Measurements from ENCODE around the gene EFCAB6. TPM values are rescaled to one million over a fixed set of nuclear protein-coding genes. Genes with fewer than 3 reads are reported as not detected.

Gene EFCAB6
- total RNA-seq, 1 donor from 2014 or later = 1.5 TPM

DNA sequence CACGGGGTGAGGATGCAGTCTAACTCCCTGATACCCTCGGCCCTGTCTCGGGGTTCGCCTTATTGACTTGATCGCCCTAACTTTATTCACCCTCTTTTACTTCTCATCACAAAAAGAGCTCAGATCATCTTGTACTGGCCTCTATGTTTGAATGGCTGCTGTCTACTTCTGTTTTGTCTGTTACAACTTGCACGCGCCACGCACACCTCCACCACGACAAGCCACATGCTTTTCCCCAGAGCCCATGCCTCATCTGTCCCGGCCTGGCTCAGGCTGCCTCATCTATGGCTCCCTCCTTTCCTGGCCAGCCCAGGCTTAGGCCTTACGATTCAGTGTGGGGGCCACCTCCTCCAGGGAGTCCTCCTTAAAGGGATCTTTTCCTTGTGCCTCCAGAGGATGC, 180.9 kb downstream of the EFCAB6 start:
- H3K4me1 Mint-ChIP-seq = no peaks in the 10 kb centered on the region
- H3K27me3 Mint-ChIP-seq (ENCODE audit: low read depth) = no peaks in the 10 kb centered on the region
- no peak for DNase-seq (ENCODE audit: low read depth, low spot score)
- TF ChIP-seq, protein P1, sequence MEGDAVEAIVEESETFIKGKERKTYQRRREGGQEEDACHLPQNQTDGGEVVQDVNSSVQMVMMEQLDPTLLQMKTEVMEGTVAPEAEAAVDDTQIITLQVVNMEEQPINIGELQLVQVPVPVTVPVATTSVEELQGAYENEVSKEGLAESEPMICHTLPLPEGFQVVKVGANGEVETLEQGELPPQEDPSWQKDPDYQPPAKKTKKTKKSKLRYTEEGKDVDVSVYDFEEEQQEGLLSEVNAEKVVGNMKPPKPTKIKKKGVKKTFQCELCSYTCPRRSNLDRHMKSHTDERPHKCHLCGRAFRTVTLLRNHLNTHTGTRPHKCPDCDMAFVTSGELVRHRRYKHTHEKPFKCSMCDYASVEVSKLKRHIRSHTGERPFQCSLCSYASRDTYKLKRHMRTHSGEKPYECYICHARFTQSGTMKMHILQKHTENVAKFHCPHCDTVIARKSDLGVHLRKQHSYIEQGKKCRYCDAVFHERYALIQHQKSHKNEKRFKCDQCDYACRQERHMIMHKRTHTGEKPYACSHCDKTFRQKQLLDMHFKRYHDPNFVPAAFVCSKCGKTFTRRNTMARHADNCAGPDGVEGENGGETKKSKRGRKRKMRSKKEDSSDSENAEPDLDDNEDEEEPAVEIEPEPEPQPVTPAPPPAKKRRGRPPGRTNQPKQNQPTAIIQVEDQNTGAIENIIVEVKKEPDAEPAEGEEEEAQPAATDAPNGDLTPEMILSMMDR (conservative IDR thresholded peaks at IDR 0.05) = no peak
- no peak overlapping the region for H3K4me3 Mint-ChIP-seq
- no peaks in the 10 kb centered on the region for H3K36me3 Mint-ChIP-seq (ENCODE audit: low read depth)
- no peak overlapping the region for H3K27ac Mint-ChIP-seq (ENCODE audit: unreplicated experiment)
- H3K9me3 Mint-ChIP-seq = no peaks in the 10 kb centered on the region

DNA sequence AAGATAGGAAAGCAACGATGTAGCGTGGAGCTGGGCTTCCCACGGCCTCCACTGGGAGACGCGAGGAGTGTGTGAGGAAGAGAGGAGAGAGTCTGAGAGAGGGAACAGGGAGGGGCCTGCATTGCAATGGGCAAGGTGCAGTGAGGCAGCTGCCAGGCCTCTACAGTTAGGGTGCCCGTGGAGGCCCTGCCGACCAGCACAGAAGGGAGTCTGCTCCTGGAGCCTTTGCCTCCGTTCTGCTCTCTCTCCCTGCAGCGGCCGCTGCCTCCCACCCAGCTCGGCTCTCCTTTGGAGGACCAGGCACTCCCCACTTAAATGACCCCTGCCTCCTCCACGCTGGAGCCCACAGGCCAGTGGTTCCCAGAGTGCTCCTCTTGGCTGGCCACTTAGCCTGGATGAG, 181.7 kb downstream of the EFCAB6 start:
- H3K9me3 Mint-ChIP-seq = no peaks in the 10 kb centered on the region
- no peak overlapping the region for H3K27ac Mint-ChIP-seq (ENCODE audit: unreplicated experiment)
- no peaks in the 10 kb centered on the region for H3K4me1 Mint-ChIP-seq
- no peak for DNase-seq (ENCODE audit: low read depth, low spot score)
- TF ChIP-seq, protein P1 (conservative IDR thresholded peaks at IDR 0.05) = no peak
- no peaks in the 10 kb centered on the region for H3K36me3 Mint-ChIP-seq (ENCODE audit: low read depth)
- H3K4me3 Mint-ChIP-seq = no peak overlapping the region
- no peaks in the 10 kb centered on the region for H3K27me3 Mint-ChIP-seq (ENCODE audit: low read depth)

DNA sequence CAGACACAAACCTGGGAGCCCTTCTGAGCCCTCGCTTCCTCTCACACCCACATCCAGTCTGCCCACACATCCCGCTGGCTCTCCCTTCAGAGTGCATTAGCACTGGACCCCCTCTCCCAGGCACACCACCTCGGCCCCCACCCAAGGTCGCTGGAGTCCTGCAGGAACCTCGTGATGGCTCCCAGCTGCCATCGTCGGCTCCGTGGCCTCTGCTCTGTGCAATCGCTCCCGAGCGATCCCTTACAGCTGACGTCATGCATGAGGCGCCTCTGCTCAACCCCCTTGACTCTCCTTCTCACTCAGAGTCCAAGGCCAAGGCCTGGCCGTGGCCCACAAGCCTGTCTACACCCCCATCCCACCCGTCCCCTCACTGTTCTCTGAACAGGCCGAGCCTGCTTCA, 183.9 kb downstream of the EFCAB6 start:
- no peak for DNase-seq (ENCODE audit: low read depth, low spot score)
- TF ChIP-seq, protein P1 (conservative IDR thresholded peaks at IDR 0.05) = no peak
- Mint-ChIP-seq H3K4me1 (no peaks in the 10 kb centered on the region), H3K27me3 (ENCODE audit: low read depth) (no peaks in the 10 kb centered on the region), H3K4me3 (no peak overlapping the region), H3K27ac (ENCODE audit: unreplicated experiment) (no peak overlapping the region), H3K9me3 (no peaks in the 10 kb centered on the region), H3K36me3 (ENCODE audit: low read depth) (no peaks in the 10 kb centered on the region)

DNA sequence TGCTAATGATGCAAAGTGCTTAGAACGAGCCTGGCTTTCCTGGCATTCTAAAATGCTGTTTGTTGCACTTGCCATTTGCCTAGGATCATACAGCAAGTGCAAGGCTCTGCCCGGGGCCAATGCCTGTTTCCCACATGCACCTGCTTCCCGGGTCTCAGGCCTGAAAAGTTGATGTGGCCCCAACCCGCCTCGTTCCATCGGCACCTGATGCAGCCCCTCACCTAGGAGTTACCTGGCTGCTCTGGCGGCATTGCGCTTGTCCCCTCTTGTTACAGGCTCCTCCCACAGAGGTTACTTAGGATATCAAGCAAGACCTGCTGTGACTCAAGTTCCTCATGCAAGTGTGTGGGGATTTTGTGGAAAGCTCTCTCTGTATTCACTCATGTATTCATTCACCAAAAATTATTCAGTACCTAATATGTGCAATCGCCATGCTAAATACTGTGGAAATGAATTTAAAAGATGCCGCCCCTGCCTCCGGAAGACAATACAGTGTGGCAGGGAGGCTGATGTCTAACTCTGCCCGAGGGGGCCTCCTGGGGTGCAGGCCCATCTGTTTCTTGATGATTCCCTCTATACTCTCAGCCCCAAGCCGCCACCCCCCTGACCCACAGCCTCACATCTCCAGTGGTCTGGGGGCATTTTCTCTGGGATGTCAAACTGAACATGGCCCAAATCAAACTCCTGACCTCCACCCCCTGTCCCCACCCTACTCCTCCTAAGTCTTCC, 184.5 kb downstream of the EFCAB6 start:
- H3K9me3 Mint-ChIP-seq = no peaks in the 10 kb centered on the region
- H3K27me3 Mint-ChIP-seq (ENCODE audit: low read depth) = no peaks in the 10 kb centered on the region
- no peaks in the 10 kb centered on the region for H3K36me3 Mint-ChIP-seq (ENCODE audit: low read depth)
- no peak overlapping the region for H3K27ac Mint-ChIP-seq (ENCODE audit: unreplicated experiment)
- H3K4me1 Mint-ChIP-seq = no peaks in the 10 kb centered on the region
- H3K4me3 Mint-ChIP-seq = no peak overlapping the region
- no peak for DNase-seq (ENCODE audit: low read depth, low spot score)
- TF ChIP-seq, protein P1 (conservative IDR thresholded peaks at IDR 0.05) = no peak

DNA sequence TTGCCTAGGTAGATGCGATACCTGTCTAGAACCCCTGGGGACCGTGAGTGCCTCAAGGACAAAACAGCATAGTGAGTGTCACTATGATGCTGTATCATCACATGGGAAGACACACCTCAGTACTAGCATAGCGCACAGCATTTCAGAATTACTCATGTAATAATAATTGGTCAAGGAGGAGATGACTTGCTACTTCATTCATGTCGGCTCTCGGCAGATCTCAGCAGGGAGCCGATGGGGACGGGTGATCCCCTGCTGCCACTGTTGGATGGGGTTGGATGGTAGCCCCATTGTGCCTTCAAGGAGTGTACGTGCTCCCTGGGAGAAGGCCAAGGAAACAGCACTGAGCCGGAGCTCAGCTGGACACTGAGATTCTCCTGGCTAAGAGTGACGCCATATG, 186.9 kb downstream of the EFCAB6 start:
- Mint-ChIP-seq H3K9me3 (no peaks in the 10 kb centered on the region), H3K27ac (ENCODE audit: unreplicated experiment) (no peak overlapping the region), H3K4me3 (no peak overlapping the region), H3K4me1 (no peaks in the 10 kb centered on the region), H3K36me3 (ENCODE audit: low read depth) (no peaks in the 10 kb centered on the region), H3K27me3 (ENCODE audit: low read depth) (no peaks in the 10 kb centered on the region)
- TF ChIP-seq, protein P1 (conservative IDR thresholded peaks at IDR 0.05) = no peak
- no peak for DNase-seq (ENCODE audit: low read depth, low spot score)
